Neural progenitor cell (in vitro differentiated cells): ENCODE measurements around the gene CDK5RAP2. TPM values are rescaled to one million over a fixed set of nuclear protein-coding genes. Genes with fewer than 3 reads are reported as not detected.
A peak's percentile ranks its signal among the peaks of the same experiment; 100 is the strongest.

Experiments used
- DNase-seq: peaks from one replicate; pipeline ENCODE4 v3.0.0-alpha.2; 2016; ENCODE audit warnings: low spot score
- H2AFZ ChIP-seq: fragments of 200-600 bp; sonication (generic); replicated peaks from 2 replicates; pipeline ENCODE4 v1.6.1; 2016; ENCODE audit warnings: antibody characterized with exemption
- H3F3A ChIP-seq: fragments of 200-600 bp; sonication (generic); 2 replicates; pipeline ENCODE4 v1.6.1; 2016; ENCODE audit warnings: antibody characterized with exemption, low read depth
- H3K27ac ChIP-seq: fragments of 200-600 bp; sonication (generic); 2 replicates; pipeline ENCODE4 v1.5.1; 2016; ENCODE audit warnings: mild to moderate bottlenecking
- H3K27me3 ChIP-seq: fragments of 200-600 bp; sonication (generic); 2 replicates; pipeline ENCODE4 v1.6.1; 2016; ENCODE audit warnings: mild to moderate bottlenecking, moderate library complexity
- H3K36me3 ChIP-seq: fragments of 200-600 bp; sonication (generic); 2 replicates; pipeline ENCODE4 v1.5.1; 2016
- H3K4me1 ChIP-seq: fragments of 200-600 bp; sonication (generic); 2 replicates; pipeline ENCODE4 v1.6.1; 2016; ENCODE audit warnings: mixed run types
- H3K4me2 ChIP-seq: fragments of 200-600 bp; sonication (generic); 2 replicates; pipeline ENCODE4 v1.6.1; 2016
- H3K4me3 ChIP-seq: fragments of 200-600 bp; sonication (generic); 2 replicates; pipeline ENCODE4 v1.5.1; 2016
- H3K79me2 ChIP-seq: fragments of 200-600 bp; sonication (generic); 2 replicates; pipeline ENCODE4 v1.6.1; 2016; ENCODE audit warnings: low read depth
- H3K9ac ChIP-seq: fragments of 200-600 bp; sonication (generic); 2 replicates; pipeline ENCODE4 v1.6.1; 2016
- H3K9me3 ChIP-seq: fragments of 200-600 bp; sonication (generic); 2 replicates; pipeline ENCODE4 v1.5.1; 2016; ENCODE audit warnings: low read depth
- H4K20me1 ChIP-seq: fragments of 200-600 bp; sonication (generic); 2 replicates; pipeline ENCODE4 v1.6.1; 2016; ENCODE audit warnings: low read depth
- H3K27ac Mint-ChIP-seq: 3 replicates; pipeline ENCODE4 v1.8.0; 2021; ENCODE audit warnings: mixed read lengths
- H3K27me3 Mint-ChIP-seq: 2 replicates; pipeline ENCODE4 v1.8.0; 2022; ENCODE audit warnings: low read depth, mild to moderate bottlenecking, inconsistent platforms, moderate library complexity, mixed read lengths; ENCODE audit not compliant: insufficient read depth
- H3K36me3 Mint-ChIP-seq: 3 replicates; pipeline ENCODE4 v1.8.0; 2021; ENCODE audit warnings: mixed read lengths
- H3K4me1 Mint-ChIP-seq: 3 replicates; pipeline ENCODE4 v1.8.0; 2021; ENCODE audit warnings: mixed read lengths
- H3K4me3 Mint-ChIP-seq: 3 replicates; pipeline ENCODE4 v1.8.0; 2021; ENCODE audit warnings: mild to moderate bottlenecking, moderate library complexity, mixed read lengths
- H3K9me3 Mint-ChIP-seq: 3 replicates; pipeline ENCODE4 v1.8.0; 2020; ENCODE audit warnings: mixed read lengths
- EZH2 ChIP-seq: fragments of 200-600 bp; sonication (generic); IDR thresholded peaks from 2 replicates; pipeline ENCODE4 v1.6.1; 2017; ENCODE audit warnings: antibody characterized with exemption, mild to moderate bottlenecking, moderate library complexity
- EZH2phosphoT487 ChIP-seq: fragments of 200-600 bp; sonication (generic); IDR thresholded peaks from 2 replicates; pipeline ENCODE4 v1.6.1; 2017; ENCODE audit warnings: antibody characterized with exemption
- total RNA-seq: library from RNA; depleted of rRNA; stranded (reverse); fragments of >200 nt; gene quantifications from 2 replicates; pipeline ENCODE4 v1.2.3, GENCODE V29; 2015; ENCODE audit warnings: low replicate concordance
- TF ChIP-seq, protein P1 (sequence below): fragments of 200-600 bp; sonication (generic); IDR thresholded peaks from 2 replicates; pipeline ENCODE4 v1.5.1; 2017; ENCODE audit warnings: antibody characterized with exemption, mild to moderate bottlenecking

Gene CDK5RAP2
- total RNA-seq, 1 donor from 2014 or later: 62.5 TPM

DNA sequence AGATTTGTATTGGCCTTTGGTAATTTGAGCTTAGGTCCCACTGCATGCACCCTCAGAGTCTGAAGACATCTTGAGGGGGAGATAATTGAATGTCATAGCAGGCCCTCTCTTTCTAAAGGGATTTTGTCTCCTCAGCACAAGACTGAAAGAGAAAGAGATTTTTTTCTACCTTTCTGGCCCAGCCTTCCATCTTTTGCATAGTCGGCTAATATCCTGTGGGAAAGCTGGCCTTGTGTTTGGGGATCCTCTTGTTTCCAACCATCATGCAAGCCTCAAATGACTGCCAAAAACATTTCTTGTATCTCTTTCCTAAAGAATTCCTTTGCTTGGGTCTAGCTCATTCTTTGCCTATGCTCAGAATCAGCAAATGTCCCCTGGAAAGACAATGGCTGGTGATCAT, 42.0 kb upstream of the CDK5RAP2 start:
- H3K4me2 ChIP-seq: peak overlapping the region; percentile 48
- TF ChIP-seq EZH2: no peak
- Mint-ChIP-seq H3K27ac (no peak overlapping the region), H3K4me1 (peaks cover 17% of the 10 kb centered on the region), H3K36me3 (peaks cover under 1% of the 10 kb centered on the region), H3K4me3 (no peak overlapping the region), H3K27me3 (peaks cover 3% of the 10 kb centered on the region), H3K9me3 (no peaks in the 10 kb centered on the region)
- no peak overlapping the region for H3K9ac ChIP-seq
- H3K36me3 ChIP-seq: no peaks in the 10 kb centered on the region
- no peak overlapping the region for H3K4me3 ChIP-seq
- peaks cover 27% of the 10 kb centered on the region for H3K4me1 ChIP-seq
- H3K27ac ChIP-seq: peak overlapping the region; percentile 40
- H3K27me3 ChIP-seq: no peaks in the 10 kb centered on the region
- H4K20me1 ChIP-seq: no peaks in the 10 kb centered on the region
- no peaks in the 10 kb centered on the region for H3K9me3 ChIP-seq
- H3F3A ChIP-seq: peaks cover 41% of the 10 kb centered on the region
- H2AFZ ChIP-seq: no peak overlapping the region
- peak; percentile 37 for DNase-seq
- no peaks in the 10 kb centered on the region for H3K79me2 ChIP-seq

DNA sequence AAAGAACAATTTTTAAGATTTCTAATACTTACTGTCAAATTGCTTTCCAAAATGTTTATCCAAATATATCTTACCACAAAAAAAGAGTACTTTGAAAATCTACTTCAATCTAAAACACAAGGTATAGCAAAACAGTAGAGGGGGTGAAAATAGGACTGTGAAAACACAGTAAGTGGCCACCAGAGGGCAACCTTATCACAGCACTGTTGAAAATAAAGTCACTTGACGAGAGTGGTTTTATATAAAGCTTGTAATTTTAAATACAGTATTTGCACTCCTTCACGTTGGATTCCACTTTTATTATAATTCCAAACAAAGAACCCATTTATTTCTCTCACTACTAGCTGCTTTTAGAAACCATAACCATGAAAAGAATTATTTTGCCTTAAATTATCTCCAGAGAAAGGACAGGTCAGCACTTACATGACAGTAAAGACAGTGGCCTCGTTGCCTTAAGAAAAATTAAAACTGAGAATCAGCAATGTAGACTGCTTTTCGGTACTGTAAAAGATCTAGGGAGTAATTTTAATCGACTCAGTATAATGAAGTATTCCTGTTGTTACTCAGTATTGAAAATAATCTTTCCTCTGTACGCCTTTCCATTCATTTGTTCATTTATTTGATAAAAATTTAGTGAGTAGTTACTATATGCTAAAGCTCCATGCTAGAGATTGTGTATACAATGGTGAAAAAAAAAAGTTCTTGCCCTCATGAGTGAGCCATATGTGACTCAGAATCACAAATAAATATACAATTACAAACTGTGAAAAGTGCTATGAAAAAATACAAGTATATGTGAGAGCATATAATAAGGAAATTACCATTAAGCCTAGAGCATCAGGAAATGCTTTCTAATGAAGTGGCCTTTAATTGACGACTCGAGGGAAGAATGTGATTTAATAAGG, 40.0 kb upstream of the CDK5RAP2 start:
- Mint-ChIP-seq H3K27ac (no peak overlapping the region), H3K4me1 (peaks cover 9% of the 10 kb centered on the region), H3K9me3 (no peaks in the 10 kb centered on the region), H3K27me3 (peaks cover 2% of the 10 kb centered on the region), H3K36me3 (peaks cover 1% of the 10 kb centered on the region), H3K4me3 (no peak overlapping the region)
- Histone ChIP-seq H3F3A (peaks cover 38% of the 10 kb centered on the region), H3K27ac (no peak overlapping the region), H3K9me3 (no peaks in the 10 kb centered on the region), H3K4me1 (peaks cover 29% of the 10 kb centered on the region), H3K79me2 (no peaks in the 10 kb centered on the region), H4K20me1 (no peaks in the 10 kb centered on the region), H3K27me3 (no peaks in the 10 kb centered on the region), H2AFZ (no peak overlapping the region), H3K36me3 (no peaks in the 10 kb centered on the region), H3K4me2 (no peak overlapping the region), H3K9ac (no peak overlapping the region), H3K4me3 (no peak overlapping the region)
- DNase-seq: peak; percentile 74
- TF ChIP-seq EZH2phosphoT487 (no peak), EZH2 (no peak)
- TF ChIP-seq, protein P1, sequence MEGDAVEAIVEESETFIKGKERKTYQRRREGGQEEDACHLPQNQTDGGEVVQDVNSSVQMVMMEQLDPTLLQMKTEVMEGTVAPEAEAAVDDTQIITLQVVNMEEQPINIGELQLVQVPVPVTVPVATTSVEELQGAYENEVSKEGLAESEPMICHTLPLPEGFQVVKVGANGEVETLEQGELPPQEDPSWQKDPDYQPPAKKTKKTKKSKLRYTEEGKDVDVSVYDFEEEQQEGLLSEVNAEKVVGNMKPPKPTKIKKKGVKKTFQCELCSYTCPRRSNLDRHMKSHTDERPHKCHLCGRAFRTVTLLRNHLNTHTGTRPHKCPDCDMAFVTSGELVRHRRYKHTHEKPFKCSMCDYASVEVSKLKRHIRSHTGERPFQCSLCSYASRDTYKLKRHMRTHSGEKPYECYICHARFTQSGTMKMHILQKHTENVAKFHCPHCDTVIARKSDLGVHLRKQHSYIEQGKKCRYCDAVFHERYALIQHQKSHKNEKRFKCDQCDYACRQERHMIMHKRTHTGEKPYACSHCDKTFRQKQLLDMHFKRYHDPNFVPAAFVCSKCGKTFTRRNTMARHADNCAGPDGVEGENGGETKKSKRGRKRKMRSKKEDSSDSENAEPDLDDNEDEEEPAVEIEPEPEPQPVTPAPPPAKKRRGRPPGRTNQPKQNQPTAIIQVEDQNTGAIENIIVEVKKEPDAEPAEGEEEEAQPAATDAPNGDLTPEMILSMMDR: peak; percentile 96

DNA sequence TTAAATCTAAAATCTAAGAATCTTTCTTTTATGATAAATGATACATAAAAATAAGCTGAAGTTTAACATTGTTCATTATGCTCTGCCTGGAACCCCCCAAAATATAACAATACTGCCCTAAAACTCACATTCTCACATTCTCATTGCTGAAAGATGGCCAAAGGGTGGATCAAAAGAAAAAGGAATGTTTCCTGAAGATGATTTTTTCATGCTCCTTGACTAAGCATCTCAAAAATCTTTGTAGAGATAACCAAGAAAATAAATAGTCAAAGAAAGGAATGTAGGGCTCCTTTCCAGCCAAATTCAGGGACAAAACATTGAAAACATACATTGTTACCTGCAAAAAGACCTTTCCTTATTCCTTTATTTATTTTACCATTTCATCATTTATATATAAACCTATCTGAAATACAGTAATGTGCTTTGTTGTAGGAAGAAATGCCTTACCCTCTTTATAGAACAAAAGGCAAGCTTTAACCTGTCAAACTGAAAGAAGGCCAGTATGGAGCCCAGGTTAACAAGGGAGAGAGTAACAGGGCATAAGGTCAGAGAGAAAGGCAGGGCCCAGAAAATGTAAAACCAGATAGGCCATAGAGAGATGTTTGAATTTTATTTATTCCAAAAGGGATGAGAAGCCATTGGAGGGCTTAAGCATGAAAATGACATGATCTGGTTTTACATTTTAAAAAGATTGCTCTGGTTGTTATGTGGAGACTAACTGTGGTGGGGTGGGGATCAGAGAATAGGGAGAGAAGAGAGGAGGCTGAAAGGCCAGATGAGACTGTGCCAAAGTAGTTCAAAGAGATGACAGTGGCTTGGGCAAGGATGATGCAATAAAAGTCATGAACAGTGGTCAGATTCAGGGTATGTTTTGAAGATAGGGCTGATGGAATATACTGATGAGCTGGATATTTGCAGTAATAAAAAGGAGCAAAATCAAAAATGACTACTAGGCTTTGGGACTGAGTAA, 37.3 kb upstream of the CDK5RAP2 start:
- H3K79me2 ChIP-seq: no peaks in the 10 kb centered on the region
- peaks cover 37% of the 10 kb centered on the region for H3F3A ChIP-seq
- Mint-ChIP-seq H3K27ac (no peak overlapping the region), H3K4me3 (no peak overlapping the region), H3K36me3 (peaks cover 1% of the 10 kb centered on the region), H3K9me3 (no peaks in the 10 kb centered on the region), H3K4me1 (peaks cover 7% of the 10 kb centered on the region), H3K27me3 (no peaks in the 10 kb centered on the region)
- H3K27ac ChIP-seq: no peak overlapping the region
- no peak overlapping the region for H3K4me3 ChIP-seq
- H4K20me1 ChIP-seq: no peaks in the 10 kb centered on the region
- H3K36me3 ChIP-seq: no peaks in the 10 kb centered on the region
- peaks cover 24% of the 10 kb centered on the region for H3K4me1 ChIP-seq
- no peaks in the 10 kb centered on the region for H3K9me3 ChIP-seq
- H3K27me3 ChIP-seq: no peaks in the 10 kb centered on the region
- TF ChIP-seq EZH2phosphoT487 (no peak), EZH2 (no peak)
- TF ChIP-seq, protein P1: no peak
- no peak for DNase-seq
- H2AFZ ChIP-seq: no peak overlapping the region
- H3K9ac ChIP-seq: no peak overlapping the region
- no peak overlapping the region for H3K4me2 ChIP-seq
